ENCODE results near the gene DNAJC9.

Gene DNAJC9

GRCh38 chr10:73210395-73211105 lies 36.5 kb downstream of the DNAJC9 start:
- Histone ChIP-seq H4K20me1 (ENCODE audit: insufficient read depth) (no peaks in the 10 kb centered on the region), H3K36me3 (ENCODE audit: insufficient read depth) (no peaks in the 10 kb centered on the region), H3K4me2 (no peak overlapping the region), H3K9ac (no peak overlapping the region), H3K79me2 (ENCODE audit: insufficient read depth, low read depth) (no peaks in the 10 kb centered on the region), H3K4me1 (ENCODE audit: low read depth, poor library complexity, severe bottlenecking) (no peaks in the 10 kb centered on the region), H3K27ac (no peak overlapping the region), H3K4me3 (IDR thresholded peaks at IDR 0.05; ENCODE audit: insufficient read depth, low read depth, low read length) (no peak overlapping the region), H3K27me3 (ENCODE audit: insufficient read depth, low read depth) (no peaks in the 10 kb centered on the region), H2AFZ (ENCODE audit: low read depth) (no peak overlapping the region)
- TF ChIP-seq, protein P1, sequence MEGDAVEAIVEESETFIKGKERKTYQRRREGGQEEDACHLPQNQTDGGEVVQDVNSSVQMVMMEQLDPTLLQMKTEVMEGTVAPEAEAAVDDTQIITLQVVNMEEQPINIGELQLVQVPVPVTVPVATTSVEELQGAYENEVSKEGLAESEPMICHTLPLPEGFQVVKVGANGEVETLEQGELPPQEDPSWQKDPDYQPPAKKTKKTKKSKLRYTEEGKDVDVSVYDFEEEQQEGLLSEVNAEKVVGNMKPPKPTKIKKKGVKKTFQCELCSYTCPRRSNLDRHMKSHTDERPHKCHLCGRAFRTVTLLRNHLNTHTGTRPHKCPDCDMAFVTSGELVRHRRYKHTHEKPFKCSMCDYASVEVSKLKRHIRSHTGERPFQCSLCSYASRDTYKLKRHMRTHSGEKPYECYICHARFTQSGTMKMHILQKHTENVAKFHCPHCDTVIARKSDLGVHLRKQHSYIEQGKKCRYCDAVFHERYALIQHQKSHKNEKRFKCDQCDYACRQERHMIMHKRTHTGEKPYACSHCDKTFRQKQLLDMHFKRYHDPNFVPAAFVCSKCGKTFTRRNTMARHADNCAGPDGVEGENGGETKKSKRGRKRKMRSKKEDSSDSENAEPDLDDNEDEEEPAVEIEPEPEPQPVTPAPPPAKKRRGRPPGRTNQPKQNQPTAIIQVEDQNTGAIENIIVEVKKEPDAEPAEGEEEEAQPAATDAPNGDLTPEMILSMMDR (conservative IDR thresholded peaks at IDR 0.05; ENCODE audit: low read depth, low read length) = no peak

- TF ChIP-seq, protein P1 (conservative IDR thresholded peaks at IDR 0.05; ENCODE audit: low read depth, low read length) = no peak
- Histone ChIP-seq H3K79me2 (ENCODE audit: insufficient read depth, low read depth) (no peaks in the 10 kb centered on the region), H3K9ac (no peak overlapping the region), H3K27me3 (ENCODE audit: insufficient read depth, low read depth) (no peaks in the 10 kb centered on the region), H4K20me1 (ENCODE audit: insufficient read depth) (no peaks in the 10 kb centered on the region), H2AFZ (ENCODE audit: low read depth) (no peak overlapping the region), H3K36me3 (ENCODE audit: insufficient read depth) (no peaks in the 10 kb centered on the region), H3K4me1 (ENCODE audit: low read depth, poor library complexity, severe bottlenecking) (no peaks in the 10 kb centered on the region), H3K27ac (no peak overlapping the region), H3K4me2 (no peak overlapping the region), H3K4me3 (IDR thresholded peaks at IDR 0.05; ENCODE audit: insufficient read depth, low read depth, low read length) (no peak overlapping the region)
Measured at GRCh38 chr10:73209705-73210104, 37.4 kb downstream of the DNAJC9 start.

- Histone ChIP-seq H3K79me2 (ENCODE audit: insufficient read depth, low read depth) (no peaks in the 10 kb centered on the region), H3K27ac (no peak overlapping the region), H3K36me3 (ENCODE audit: insufficient read depth) (no peaks in the 10 kb centered on the region), H2AFZ (ENCODE audit: low read depth) (no peak overlapping the region), H3K9ac (no peak overlapping the region), H3K4me1 (ENCODE audit: low read depth, poor library complexity, severe bottlenecking) (no peaks in the 10 kb centered on the region), H4K20me1 (ENCODE audit: insufficient read depth) (no peaks in the 10 kb centered on the region), H3K4me3 (IDR thresholded peaks at IDR 0.05; ENCODE audit: insufficient read depth, low read depth, low read length) (no peak overlapping the region), H3K27me3 (ENCODE audit: insufficient read depth, low read depth) (no peaks in the 10 kb centered on the region), H3K4me2 (no peak overlapping the region)
- TF ChIP-seq, protein P1 (conservative IDR thresholded peaks at IDR 0.05; ENCODE audit: low read depth, low read length) = no peak
Measured at GRCh38 chr10:73207883-73208282, 39.2 kb downstream of the DNAJC9 start.

GRCh38 chr10:73206385-73206784 lies 40.7 kb downstream of the DNAJC9 start:
- TF ChIP-seq, protein P1 (conservative IDR thresholded peaks at IDR 0.05; ENCODE audit: low read depth, low read length) = no peak
- no peaks in the 10 kb centered on the region for H4K20me1 ChIP-seq (ENCODE audit: insufficient read depth)
- no peak overlapping the region for H3K4me2 ChIP-seq
- H3K36me3 ChIP-seq (ENCODE audit: insufficient read depth) = no peaks in the 10 kb centered on the region
- no peak overlapping the region for H2AFZ ChIP-seq (ENCODE audit: low read depth)
- H3K27ac ChIP-seq = no peak overlapping the region
- H3K9ac ChIP-seq = no peak overlapping the region
- no peaks in the 10 kb centered on the region for H3K79me2 ChIP-seq (ENCODE audit: insufficient read depth, low read depth)
- no peaks in the 10 kb centered on the region for H3K4me1 ChIP-seq (ENCODE audit: low read depth, poor library complexity, severe bottlenecking)
- H3K27me3 ChIP-seq (ENCODE audit: insufficient read depth, low read depth) = no peaks in the 10 kb centered on the region
- H3K4me3 ChIP-seq (IDR thresholded peaks at IDR 0.05; ENCODE audit: insufficient read depth, low read depth, low read length) = no peak overlapping the region

All from KMS-11 (cell line).